Cardiac fibroblast (primary cell): Measurements from ENCODE around the gene PLXDC1.
"Not testable (repeated sequence)": the region's sequence is repeated elsewhere in the genome, so short reads cannot be mapped to it uniquely, and the experiment has no call there.

Experiments used
- DNase-seq, 2 donors: peaks; one replicate each; pipeline versions ENCODE4 v3.0.0 to v3.0.0-alpha.2; 2010; ENCODE audit warnings: low read depth in 2 of 2
- H3K4me3 ChIP-seq, 2 donors: replicated peaks in 1 of 2; 1 replicate in 1 of 2; 2 replicates in 1 of 2; pipeline ENCODE4 v1.5.1; 2011; ENCODE audit warnings: low read depth in 2 of 2, low read length in 2 of 2, mild to moderate bottlenecking in 2 of 2, moderate library complexity in 1 of 2
- CTCF ChIP-seq: IDR thresholded peaks from one replicate; pipeline ENCODE4 v1.5.1; 2011; ENCODE audit warnings: low read depth, mild to moderate bottlenecking, low read length, inconsistent platforms

Gene PLXDC1

GRCh38 chr17:39022924-39023323, 128.5 kb downstream of the PLXDC1 start:
- TF ChIP-seq CTCF, result no peak
- no peak for DNase-seq
- H3K4me3 ChIP-seq, result no peak overlapping the region

GRCh38 chr17:39020037-39020436, 131.4 kb downstream of the PLXDC1 start:
- not testable (repeated sequence) for DNase-seq, H3K4me3 ChIP-seq

GRCh38 chr17:39018267-39019134, 132.9 kb downstream of the PLXDC1 start:
- DNase-seq, result no peak
- TF ChIP-seq CTCF, result no peak
- H3K4me3 ChIP-seq, result no peak overlapping the region

GRCh38 chr17:39016193-39017153, 135.0 kb downstream of the PLXDC1 start:
- DNase-seq, result peak; percentile 44 to 68
- TF ChIP-seq CTCF, result no peak
- H3K4me3 ChIP-seq, result no peak overlapping the region

GRCh38 chr17:39015546-39015935, 135.9 kb downstream of the PLXDC1 start:
- no peak for TF ChIP-seq CTCF
- no peak for DNase-seq
- H3K4me3 ChIP-seq, result no peak overlapping the region

- DNase-seq, result peak in 1 of 2 donors; percentile 36
- no peak for TF ChIP-seq CTCF
- no peak overlapping the region for H3K4me3 ChIP-seq
Measured at GRCh38 chr17:39014795-39015545, 136.5 kb downstream of the PLXDC1 start.
